HG03565 (cell line): Measurements from ENCODE around the gene CCDC13.

Experiments used
- ATAC-seq: cut with Tn5 transposase; IDR thresholded peaks from one replicate; pipeline ENCODE4 v1.9.1; 2021; ENCODE audit warnings: mild to moderate bottlenecking, moderate library complexity; ENCODE audit not compliant: unreplicated experiment

The CCDC13 gene

GRCh38 chr3:42755681-42756578, 17.1 kb downstream of the CCDC13 start:
- ATAC-seq: no peak

DNA sequence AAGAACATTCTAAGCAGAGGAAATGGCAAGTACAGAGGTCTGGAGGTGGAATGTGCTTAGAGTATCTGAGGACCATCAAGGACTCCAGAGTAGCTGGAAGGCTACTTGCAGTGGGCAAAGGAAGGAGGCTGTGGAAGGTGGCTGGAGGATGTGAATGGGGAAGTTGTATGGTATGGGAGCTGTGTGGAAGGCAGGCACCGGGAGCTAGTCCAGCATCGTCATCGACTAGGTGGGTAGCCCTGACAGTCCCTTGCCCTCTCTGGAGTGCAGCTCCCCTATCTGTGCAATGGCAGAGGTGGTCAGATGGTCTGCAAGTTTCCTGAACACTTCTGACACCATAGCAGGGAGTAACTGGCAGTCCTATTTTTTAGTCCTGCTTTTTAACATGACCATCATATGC, 19.3 kb downstream of the CCDC13 start:
- no peak for ATAC-seq

- ATAC-seq: no peak
Measured at GRCh38 chr3:42752961-42753360, 20.1 kb downstream of the CCDC13 start.

- ATAC-seq: no peak
Measured at GRCh38 chr3:42752441-42752840, 20.6 kb downstream of the CCDC13 start.

DNA sequence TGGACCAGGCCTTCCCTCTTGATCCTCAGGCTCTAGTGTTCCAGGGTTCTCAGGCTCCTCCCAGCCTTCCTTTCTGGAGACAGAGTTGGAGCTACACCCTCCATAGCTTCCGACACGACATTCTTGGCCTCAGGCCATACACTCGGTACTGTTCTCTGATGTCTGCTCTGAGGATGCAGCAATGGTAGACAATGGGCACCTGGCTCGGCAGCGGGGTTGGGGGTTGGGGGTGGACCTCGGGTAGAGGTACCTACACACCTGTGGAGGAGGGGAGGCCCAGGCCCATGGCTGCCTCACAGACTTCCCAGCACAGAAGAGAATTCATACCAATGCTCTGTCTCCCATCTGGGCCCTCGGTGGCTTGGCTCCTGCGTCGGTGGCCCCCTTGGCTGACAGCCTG, 21.4 kb downstream of the CCDC13 start:
- ATAC-seq: no peak

- ATAC-seq: no peak
Measured at GRCh38 chr3:42750834-42751233, 22.2 kb downstream of the CCDC13 start.

DNA sequence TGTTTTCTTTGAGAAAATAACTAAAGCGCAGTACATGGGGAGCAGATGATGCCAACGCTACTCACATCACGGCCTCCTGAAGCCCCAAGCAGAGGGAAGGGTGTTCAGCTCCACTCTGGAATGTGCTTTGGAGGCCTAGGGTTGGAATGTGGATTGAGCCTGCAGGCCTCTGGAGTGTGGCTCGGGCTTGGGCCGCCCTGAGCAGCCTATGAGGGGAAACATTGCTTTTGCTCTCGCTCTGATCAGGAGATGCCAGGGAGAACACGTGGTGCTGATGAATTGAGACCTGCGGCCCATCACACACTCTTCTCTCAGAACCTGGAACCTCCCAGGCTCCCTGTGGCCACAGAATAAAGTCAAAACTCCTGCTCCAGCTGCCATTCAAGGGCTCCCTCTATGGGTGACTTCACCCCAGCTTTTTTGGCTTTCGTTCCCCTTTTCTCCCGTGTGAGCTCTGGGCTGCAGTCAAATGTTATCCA, 23.3 kb downstream of the CCDC13 start:
- no peak for ATAC-seq

DNA sequence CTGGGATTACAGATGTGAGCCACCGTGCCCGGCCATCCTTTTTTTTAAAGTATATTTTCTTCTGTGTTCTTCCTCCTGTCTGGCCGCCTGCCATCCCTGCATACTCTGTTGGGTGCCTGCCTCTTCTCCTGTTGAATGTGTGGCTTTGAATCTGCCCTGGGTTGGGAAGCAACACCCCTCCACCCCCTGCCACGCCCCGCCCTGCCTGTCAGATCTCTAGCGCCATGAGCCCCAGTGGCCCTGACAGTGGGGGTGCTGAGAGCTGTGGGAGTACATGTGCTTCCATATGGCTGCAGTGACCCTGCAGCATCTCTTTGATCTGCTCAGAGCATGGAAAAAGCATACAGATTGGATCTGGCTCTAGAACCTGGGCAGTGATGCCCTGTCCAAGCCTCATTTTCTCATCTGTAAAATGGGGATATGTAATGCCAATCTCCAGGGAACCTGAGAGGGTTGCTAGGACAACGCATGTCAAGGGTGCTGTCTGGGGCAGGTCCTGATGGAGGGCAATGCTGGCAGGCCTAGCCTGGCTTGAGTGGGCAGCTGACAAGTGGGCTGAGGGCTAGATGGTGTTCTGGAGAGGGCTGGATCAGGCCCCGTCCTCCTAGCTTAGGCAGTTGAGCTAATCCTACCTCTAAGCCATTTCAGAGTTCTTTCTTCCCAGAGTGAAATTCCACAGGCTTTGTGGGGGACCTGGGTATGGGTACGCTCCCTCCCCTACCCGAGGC, 23.9 kb downstream of the CCDC13 start:
- no peak for ATAC-seq

- ATAC-seq: no peak
Measured at GRCh38 chr3:42747581-42747980, 25.5 kb downstream of the CCDC13 start.

DNA sequence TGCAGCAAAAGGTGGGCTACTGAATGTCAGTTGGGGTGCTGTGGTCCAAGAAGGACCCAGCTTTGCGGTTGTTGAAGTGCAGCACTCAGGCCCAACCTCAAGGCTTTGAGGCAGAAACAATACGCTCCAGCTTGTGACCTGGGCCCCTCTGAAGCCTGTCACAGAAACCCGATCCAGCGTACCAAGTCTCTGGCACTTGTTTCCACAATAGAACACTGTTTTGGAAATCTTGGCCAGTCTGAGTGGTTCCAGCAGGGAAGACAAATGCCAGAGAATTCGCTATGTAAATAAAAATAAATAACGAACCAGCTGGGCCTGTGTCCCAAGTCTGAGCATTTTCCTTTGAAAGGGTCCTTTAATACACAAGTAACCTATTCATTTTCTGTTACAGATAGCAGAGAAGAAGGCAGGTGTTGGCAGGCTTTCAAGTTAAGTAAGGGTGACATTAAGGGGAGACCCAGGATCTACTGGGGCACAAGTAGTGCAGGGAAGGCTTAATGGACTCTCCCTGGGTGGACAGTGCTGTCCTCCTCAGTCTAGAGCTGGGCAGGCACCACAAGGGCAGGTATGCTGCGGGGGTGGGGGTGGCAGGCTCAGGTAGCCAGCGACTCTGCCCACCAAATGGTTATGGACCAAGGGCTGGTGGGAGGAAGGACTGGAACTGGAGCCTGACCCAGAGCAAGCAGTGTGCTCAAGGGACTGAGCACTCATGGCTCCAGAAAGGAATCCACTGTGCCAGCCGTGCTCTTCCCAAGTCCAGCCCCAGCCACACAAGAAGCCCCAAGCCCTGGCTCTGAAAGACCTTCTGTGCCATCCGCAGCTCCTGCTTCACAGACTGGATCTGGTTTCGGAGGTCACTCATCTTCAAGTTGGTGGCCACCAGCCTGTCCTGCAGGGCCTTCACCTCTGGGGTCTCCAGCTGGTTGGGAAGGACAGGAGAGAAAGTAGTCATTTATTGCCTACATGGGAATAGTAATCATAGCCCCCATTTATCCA, 26.3 kb downstream of the CCDC13 start:
- ATAC-seq: no peak

DNA sequence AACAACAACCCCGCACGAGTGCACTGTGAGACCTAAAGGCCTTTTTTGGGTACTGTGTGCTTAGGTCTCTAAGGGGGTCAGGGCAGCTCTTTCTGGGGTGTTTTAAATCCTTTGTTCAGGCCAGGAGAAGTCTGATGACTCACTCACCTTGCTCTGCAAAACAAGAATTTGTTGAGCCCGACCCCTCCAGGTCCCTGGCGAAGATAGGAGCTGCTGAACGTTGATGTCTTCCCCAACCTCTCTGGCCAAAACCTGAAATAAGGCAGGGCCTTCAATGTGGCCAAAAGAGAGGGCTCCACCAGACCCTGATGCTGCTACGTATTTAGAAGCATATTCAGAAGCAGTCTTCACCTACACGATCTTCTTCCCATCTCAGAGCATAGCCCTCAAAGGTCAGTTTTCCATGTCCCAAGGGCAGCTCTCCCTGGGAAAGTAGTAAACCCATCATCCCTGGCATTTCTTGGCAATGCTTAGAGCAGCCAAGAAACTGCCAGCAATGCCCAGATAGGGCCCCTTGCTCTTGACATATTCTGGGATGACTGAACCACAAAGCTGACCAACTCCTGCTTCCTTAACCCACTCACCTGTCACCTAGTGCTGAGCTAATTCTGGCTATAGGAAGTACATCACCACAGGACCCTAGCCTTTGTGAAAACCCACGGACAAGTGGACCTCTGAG, 27.1 kb downstream of the CCDC13 start:
- ATAC-seq: no peak

DNA sequence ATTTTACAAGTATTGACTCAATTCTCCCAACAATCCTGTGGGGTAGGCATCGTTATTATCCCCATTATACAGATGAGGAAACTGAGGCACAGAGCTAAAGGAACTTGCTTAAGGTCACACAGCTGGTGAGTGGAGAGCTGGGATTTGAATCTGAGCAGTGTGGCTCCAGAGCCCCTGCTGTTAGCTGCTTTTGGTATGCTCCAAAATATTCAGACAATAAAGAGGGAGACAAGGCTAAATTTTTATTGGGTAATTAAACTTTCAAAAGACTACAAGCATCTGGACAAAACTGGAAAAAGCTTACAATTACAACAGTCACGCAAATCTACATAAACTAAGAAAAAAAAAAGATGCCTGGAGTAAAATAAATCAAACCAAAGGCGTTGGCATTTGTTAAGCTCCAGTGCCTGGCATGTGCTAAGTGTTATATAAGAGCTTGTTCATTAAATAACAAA, 27.7 kb downstream of the CCDC13 start:
- no peak for ATAC-seq

DNA sequence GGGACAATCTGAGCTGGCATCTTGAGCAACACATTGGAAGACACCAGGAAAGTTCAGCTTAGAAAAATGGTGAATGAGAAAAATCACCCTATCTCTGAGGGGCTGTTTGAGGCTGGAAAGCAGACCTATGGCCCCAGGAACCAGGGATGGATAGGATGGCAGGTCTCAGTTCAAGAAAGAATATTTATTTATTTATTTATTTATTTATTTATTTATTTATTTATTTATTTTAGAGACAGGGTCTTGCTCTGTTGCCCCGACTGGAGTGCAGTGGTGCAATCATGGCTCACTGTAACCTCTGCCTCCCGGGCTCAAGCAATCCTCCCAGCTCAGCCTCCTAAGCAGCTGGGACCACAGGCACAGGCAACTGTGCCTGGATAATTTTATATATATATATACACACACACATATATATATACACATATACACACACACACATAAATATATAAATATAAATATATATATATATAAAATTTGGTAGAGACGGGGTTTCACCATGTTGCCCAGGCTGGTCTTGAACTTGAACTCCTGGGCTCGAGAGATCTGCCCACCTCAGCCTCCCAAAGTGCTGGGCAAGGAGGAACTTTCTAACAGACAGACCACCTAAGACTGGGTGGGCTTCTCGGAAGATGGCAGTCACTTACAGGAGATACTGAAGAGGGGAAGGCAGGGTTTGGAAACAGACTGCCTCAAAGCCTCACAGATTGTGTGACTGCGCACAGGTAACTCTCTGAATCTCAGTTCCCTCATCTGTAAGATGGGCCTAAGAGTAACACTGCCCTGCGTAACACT, 29.7 kb downstream of the CCDC13 start:
- no peak for ATAC-seq

- no peak for ATAC-seq
Measured at GRCh38 chr3:42742688-42743087, 30.4 kb downstream of the CCDC13 start.

- no peak for ATAC-seq
Measured at GRCh38 chr3:42742259-42742658, 30.8 kb downstream of the CCDC13 start.

GRCh38 chr3:42741796-42742195, 31.3 kb downstream of the CCDC13 start:
- no peak for ATAC-seq

- ATAC-seq: no peak
Measured at GRCh38 chr3:42739401-42740158, 33.5 kb downstream of the CCDC13 start.

- no peak for ATAC-seq
Measured at GRCh38 chr3:42736531-42736930, 36.5 kb downstream of the CCDC13 start.

- no peak for ATAC-seq
Measured at GRCh38 chr3:42736081-42736480, 37.0 kb downstream of the CCDC13 start.
